Measurements from ENCODE around the gene KRTAP8-1. TPM values are rescaled to one million over a fixed set of nuclear protein-coding genes. Genes with fewer than 3 reads are reported as not detected.

The KRTAP8-1 gene, protein sequence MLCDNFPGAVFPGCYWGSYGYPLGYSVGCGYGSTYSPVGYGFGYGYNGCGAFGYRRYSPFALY
- not detected in 2 replicates for total RNA-seq (ENCODE audit: low replicate concordance)

DNA sequence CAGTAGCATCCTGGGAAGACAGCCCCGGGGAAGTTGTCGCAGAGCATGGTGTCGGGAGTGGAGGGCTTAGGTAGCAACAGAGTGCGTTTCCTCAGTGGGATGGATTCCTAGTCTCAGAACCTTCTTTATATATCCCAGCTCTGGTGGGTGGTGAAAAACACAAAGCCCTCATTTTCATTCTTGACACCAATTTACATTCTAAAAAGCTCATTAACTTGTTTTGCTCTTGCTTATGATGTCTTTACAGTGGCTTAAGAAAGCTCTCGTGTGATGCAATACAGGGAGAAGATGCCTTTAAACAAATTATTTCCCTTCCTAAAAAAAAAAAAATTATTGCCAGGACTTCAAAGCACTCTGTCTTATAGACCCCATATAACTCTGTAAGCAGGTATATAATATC lies at the start of gene KRTAP8-1:
KRTAP8-1 (minus strand) TSS at position 101 of the 400 bp plus-strand sequence; CDS start at position 47, 54 bp downstream.
- H3K36me3 ChIP-seq = no peaks in the 10 kb centered on the region
- H3K9me3 ChIP-seq (ENCODE audit: low read depth) = no peaks in the 10 kb centered on the region
- Mint-ChIP-seq H3K27ac (no peak within 1 kb of the TSS), H3K9me3 (no peaks in the 10 kb centered on the region), H3K4me1 (no peaks in the 10 kb centered on the region), H3K4me3 (no peak within 1 kb of the TSS), H3K36me3 (no peaks in the 10 kb centered on the region), H3K27me3 (ENCODE audit: insufficient read depth, low read depth) (no peaks in the 10 kb centered on the region)
- no peaks in the 10 kb centered on the region for H3K79me2 ChIP-seq (ENCODE audit: low read depth)
- no peak within 1 kb of the TSS for H3K9ac ChIP-seq
- no peak within 1 kb of the TSS for H3K4me3 ChIP-seq
- no peak for DNase-seq (ENCODE audit: low spot score)
- TF ChIP-seq EZH2 (IDR thresholded peaks at IDR 0.05) = no peak
- no peak for TF ChIP-seq EZH2phosphoT487 (IDR thresholded peaks at IDR 0.05)
- TF ChIP-seq, protein P1, sequence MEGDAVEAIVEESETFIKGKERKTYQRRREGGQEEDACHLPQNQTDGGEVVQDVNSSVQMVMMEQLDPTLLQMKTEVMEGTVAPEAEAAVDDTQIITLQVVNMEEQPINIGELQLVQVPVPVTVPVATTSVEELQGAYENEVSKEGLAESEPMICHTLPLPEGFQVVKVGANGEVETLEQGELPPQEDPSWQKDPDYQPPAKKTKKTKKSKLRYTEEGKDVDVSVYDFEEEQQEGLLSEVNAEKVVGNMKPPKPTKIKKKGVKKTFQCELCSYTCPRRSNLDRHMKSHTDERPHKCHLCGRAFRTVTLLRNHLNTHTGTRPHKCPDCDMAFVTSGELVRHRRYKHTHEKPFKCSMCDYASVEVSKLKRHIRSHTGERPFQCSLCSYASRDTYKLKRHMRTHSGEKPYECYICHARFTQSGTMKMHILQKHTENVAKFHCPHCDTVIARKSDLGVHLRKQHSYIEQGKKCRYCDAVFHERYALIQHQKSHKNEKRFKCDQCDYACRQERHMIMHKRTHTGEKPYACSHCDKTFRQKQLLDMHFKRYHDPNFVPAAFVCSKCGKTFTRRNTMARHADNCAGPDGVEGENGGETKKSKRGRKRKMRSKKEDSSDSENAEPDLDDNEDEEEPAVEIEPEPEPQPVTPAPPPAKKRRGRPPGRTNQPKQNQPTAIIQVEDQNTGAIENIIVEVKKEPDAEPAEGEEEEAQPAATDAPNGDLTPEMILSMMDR (IDR thresholded peaks at IDR 0.05) = no peak
- no peaks in the 10 kb centered on the region for H3K27me3 ChIP-seq
- no peak within 1 kb of the TSS for H2AFZ ChIP-seq (replicated peaks)
- no peaks in the 10 kb centered on the region for H4K20me1 ChIP-seq (ENCODE audit: low read depth)
- H3K4me2 ChIP-seq = no peak within 1 kb of the TSS
- no peak within 1 kb of the TSS for H3K27ac ChIP-seq
- no peaks in the 10 kb centered on the region for H3K4me1 ChIP-seq
- no peaks in the 10 kb centered on the region for H3F3A ChIP-seq (ENCODE audit: low read depth)

DNA sequence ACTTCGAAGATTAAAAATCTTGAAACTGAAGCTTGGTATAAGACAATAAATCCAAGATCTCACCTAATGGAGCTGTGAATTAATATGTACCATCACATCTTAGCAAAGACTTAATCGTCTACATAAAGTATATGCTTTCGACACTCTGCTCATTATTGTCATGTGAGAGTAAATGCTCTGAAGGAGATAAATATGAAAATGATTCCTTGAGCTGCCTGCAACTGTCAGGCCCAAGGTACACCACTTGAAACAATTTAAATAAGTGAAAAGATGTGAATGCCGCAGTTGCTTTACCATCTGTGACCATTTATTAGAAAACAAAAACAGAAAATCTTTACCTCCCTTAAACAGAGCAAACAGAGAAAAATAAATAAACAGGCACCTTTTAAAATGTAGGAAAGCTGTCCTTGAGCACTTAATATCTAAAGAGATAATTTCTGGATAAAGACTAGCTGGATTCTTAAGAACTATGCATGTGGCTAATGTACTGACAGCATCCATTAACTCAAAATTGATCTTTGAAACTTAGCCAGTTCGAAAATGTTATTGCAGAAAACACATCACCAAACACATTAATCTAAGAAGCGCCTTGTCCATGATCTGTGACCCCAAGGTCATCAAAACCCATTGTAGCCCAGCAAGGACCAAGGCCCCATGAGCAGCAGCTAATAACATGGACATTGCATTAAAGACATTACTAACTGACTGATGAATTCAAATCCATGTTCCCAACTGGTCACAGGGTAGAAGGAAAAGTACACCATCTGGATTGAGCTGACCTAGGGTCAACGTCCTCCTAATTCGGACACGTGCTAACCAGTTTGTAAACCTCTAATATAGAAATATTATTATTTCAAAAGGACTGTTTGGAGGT lies 34.8 kb upstream of the KRTAP8-1 start:
- Histone ChIP-seq H3K4me3 (no peak overlapping the region), H3K4me1 (no peaks in the 10 kb centered on the region), H3F3A (ENCODE audit: low read depth) (no peaks in the 10 kb centered on the region), H3K9ac (no peak overlapping the region), H3K79me2 (ENCODE audit: low read depth) (no peaks in the 10 kb centered on the region), H3K27me3 (no peaks in the 10 kb centered on the region), H3K27ac (no peak overlapping the region), H3K4me2 (no peak overlapping the region), H4K20me1 (ENCODE audit: low read depth) (no peaks in the 10 kb centered on the region), H3K36me3 (no peaks in the 10 kb centered on the region), H3K9me3 (ENCODE audit: low read depth) (no peaks in the 10 kb centered on the region), H2AFZ (replicated peaks) (no peak overlapping the region)
- Mint-ChIP-seq H3K36me3 (no peaks in the 10 kb centered on the region), H3K4me3 (no peak overlapping the region), H3K27me3 (ENCODE audit: insufficient read depth, low read depth) (peaks cover 2% of the 10 kb centered on the region), H3K9me3 (peaks cover 5% of the 10 kb centered on the region), H3K27ac (no peak overlapping the region), H3K4me1 (peaks cover 11% of the 10 kb centered on the region)
- no peak for TF ChIP-seq EZH2phosphoT487 (IDR thresholded peaks at IDR 0.05)
- TF ChIP-seq, protein P1 (IDR thresholded peaks at IDR 0.05) = no peak
- TF ChIP-seq EZH2 (IDR thresholded peaks at IDR 0.05) = no peak
- no peak for DNase-seq (ENCODE audit: low spot score)

DNA sequence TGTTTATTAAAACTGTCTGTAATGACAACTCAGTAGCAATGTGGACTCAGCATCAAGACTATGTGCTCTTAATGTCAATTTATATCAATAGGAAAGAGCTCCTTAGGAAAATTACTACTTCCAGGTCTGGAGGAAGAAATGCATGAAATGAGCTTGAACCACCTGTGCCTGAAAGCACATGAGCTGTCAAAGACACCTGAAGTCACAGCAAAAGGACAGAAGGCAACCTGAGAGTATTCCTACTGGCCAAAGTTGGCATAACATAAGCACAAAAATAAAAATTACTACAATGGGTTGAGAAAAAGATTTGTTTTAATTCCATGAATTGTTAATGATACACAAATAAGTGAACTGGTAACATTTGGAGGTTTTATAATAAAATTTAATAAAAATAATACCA lies 29.9 kb upstream of the KRTAP8-1 start:
- Histone ChIP-seq H3K79me2 (ENCODE audit: low read depth) (no peaks in the 10 kb centered on the region), H3K4me1 (no peaks in the 10 kb centered on the region), H3K9ac (no peak overlapping the region), H3K9me3 (ENCODE audit: low read depth) (no peaks in the 10 kb centered on the region), H3F3A (ENCODE audit: low read depth) (no peaks in the 10 kb centered on the region), H3K4me2 (no peak overlapping the region), H3K4me3 (no peak overlapping the region), H3K36me3 (no peaks in the 10 kb centered on the region), H4K20me1 (ENCODE audit: low read depth) (no peaks in the 10 kb centered on the region), H3K27ac (no peak overlapping the region), H3K27me3 (no peaks in the 10 kb centered on the region), H2AFZ (replicated peaks) (no peak overlapping the region)
- Mint-ChIP-seq H3K36me3 (no peaks in the 10 kb centered on the region), H3K4me1 (peaks cover 6% of the 10 kb centered on the region), H3K27me3 (ENCODE audit: insufficient read depth, low read depth) (peaks cover 4% of the 10 kb centered on the region), H3K9me3 (no peaks in the 10 kb centered on the region), H3K27ac (no peak overlapping the region), H3K4me3 (no peak overlapping the region)
- DNase-seq (ENCODE audit: low spot score) = no peak
- no peak for TF ChIP-seq EZH2 (IDR thresholded peaks at IDR 0.05)
- TF ChIP-seq, protein P1 (IDR thresholded peaks at IDR 0.05) = peak; percentile 16
